ENCODE data around the gene DOCK8.
A peak's percentile ranks its signal among the peaks of the same experiment; 100 is the strongest.

DOCK8 gene

DNA sequence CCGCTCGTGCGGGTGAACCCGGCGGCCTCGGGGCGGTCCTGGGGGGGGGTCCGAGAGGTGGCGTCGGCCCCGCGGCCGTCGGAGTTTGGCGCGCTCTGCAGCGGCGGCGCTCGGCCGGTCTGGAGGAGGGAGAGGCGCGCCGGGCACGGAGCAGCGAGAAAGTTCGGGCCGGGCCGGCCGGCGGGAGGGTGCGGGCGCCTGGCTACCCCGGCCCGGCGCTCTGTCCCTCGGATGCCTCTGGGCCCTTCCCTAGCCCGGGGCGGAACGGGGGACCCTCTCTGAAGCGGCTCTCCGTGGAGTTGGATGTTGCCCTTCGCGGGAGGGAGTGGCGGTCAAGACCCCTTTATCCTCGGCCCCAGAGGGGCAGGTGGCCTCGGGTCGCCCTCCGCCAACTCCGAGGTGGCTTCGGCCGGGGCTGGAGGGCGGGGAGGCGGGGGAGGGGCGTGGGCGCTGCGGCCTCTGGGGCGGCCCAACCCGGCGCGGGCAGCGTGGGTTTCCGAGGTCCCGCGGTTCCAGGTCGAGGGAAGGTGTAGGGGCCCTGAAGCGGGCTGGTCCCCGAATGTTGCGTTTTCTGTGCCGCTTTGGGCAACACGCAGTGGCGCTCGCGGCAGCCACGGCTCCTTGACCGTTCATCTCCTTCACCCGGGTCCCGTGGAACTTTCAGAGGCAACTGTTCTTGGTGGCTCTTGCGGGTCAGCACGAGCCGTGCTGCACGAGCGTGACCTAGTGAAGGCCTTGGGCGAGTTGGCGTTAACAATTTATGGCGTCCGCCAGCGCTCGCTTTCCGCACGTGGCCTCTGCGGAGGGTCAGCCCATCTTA is 290.5 kb downstream of the DOCK8 start:
- intact Hi-C loops (cut with DNase I) = no loop called here
- peak in 38 of 42 donors; percentile 6 to 66 (median 25) for DNase-seq

DNA sequence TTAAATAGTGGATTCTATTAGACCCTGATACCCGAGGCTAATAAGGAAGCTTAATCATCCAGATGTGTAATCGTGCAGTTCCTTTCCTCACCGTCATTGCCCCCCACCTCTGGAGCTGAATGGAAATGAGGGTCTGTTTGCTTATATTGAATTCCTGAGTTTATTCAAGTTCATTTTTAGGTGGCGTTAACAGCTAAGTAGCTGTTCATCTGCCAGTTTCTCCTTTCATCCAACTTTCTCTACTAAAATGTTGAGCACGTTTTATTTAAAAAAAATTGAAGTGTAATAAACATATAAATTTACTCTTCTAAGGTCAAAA is 291.0 kb downstream of the DOCK8 start:
- intact Hi-C loops (cut with DNase I) = no loop called here
- DNase-seq = no peak

DNA sequence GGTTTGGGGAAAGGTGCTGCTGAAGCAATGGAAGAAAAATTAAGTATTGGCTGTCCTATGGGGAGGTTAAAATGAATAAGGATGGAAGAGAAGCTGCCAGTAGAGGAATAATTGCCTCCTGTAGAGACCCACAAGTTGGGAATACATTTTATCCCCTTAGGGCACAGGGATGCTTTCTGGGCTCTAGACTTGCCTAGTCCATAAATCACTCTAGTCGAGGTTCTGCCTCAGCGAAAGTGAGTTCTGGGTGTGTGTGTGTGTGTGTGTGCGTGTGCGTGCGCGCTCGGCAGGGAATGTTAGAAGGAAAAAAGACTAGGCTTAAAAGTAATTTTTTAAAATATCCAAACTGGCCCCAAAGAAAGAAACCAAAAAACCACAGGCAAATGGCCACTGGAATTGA is 291.6 kb downstream of the DOCK8 start:
- intact Hi-C loops (cut with DNase I) = no loop called here
- DNase-seq = no peak

DNA sequence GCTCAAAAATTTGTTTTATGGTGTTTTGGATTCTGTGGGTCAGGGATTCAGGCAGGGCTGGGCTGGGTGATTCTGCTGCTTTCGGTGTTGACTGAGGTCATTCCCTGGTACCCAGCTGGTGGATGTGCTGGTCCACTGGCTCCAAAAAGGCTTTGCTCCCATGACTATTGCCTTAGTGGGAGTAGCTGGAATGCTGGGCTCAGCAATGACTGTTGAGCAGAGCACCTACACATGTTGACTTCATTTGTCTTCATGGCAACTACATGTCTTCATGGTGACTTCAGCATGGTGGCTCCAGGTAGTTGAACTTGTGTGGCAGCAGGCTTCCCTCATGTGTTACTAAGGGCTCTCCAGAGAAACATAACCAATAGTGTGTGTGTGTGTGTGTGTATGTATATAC is 297.2 kb downstream of the DOCK8 start:
- no peak for DNase-seq
- intact Hi-C loops (cut with DNase I) = no loop called here

DNA sequence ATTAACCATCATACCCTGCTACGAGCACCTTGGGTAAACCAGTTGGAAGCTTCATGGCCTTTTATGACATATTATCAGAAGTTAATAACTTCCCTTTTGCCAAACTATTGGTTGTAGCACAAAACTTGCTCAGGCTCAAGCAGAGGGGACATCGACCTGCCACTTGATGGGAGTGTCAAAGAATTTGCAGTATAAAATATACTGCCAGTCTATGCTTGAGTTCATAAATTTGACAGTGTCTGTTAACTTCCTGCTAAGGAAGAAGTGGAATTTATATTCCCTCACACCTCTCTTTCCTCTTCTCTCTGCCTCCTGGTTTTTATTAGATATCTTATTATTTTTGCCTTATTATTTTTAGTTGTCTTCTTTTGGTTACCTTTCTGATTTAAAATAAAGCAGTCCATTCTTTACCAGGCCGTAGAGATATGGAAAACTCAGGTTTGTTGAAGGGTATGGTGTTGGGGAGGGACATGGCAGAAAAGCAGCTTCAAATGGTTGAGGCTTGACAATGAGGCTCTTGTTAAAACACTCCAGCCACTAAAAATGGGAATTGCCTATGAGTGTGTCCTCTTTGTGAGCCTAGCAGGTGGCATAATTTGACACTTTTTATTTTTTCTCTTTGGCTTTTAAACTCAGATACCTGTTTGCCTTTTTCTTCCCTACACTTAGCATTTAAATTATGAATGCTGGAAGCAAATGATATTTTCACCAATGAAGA is 298.0 kb downstream of the DOCK8 start:
- no peak for DNase-seq
- intact Hi-C loops (cut with DNase I) = no loop called here

All from head of caudate nucleus (tissue), 42 donors.